Activated CD8-positive, alpha-beta T cell treated with anti-CD3 and anti-CD28 coated beads for 36 hours (primary cell): Measurements from ENCODE around the gene KCTD20. TPM values are rescaled to one million over a fixed set of nuclear protein-coding genes. Genes with fewer than 3 reads are reported as not detected.

Experiments
- ATAC-seq: fragments of 200-7000 bp; cut with Tn5 transposase; one replicate; pipeline ENCODE4 v1.10.0; 2021; ENCODE audit warnings: mild to moderate bottlenecking, moderate library complexity
- CTCF ChIA-PET: fragments of 350-600 bp; sonication (Branson Sonifier 250); formaldehyde crosslinking; loops from one replicate; lab custom pipeline; 2021; ENCODE audit warnings: antibody characterized with exemption; lab: Charles Lee
- POLR2A ChIA-PET: fragments of 350-600 bp; sonication (Branson Sonifier 250); formaldehyde crosslinking; loops from one replicate; lab custom pipeline; 2021; ENCODE audit warnings: antibody characterized with exemption; lab: Charles Lee
- DNase-seq: peaks from one replicate; pipeline ENCODE4 v3.0.0-alpha.2; 2020
- H3K27ac Mint-ChIP-seq: one replicate; pipeline ENCODE4 v1.8.0; 2021; ENCODE audit warnings: mild to moderate bottlenecking, mixed read lengths
- H3K27me3 Mint-ChIP-seq: one replicate; pipeline ENCODE4 v1.8.0; 2021; ENCODE audit warnings: mixed read lengths
- H3K36me3 Mint-ChIP-seq: one replicate; pipeline ENCODE4 v1.8.0; 2021; ENCODE audit warnings: low read depth, mixed read lengths
- H3K4me1 Mint-ChIP-seq: one replicate; pipeline ENCODE4 v1.8.0; 2021; ENCODE audit warnings: low read depth, mixed read lengths
- H3K4me3 Mint-ChIP-seq: one replicate; pipeline ENCODE4 v1.8.0; 2021; ENCODE audit warnings: mild to moderate bottlenecking, moderate library complexity, mixed read lengths
- H3K9me3 Mint-ChIP-seq: one replicate; pipeline ENCODE4 v1.8.0; 2021; ENCODE audit warnings: mixed read lengths
- CTCF ChIP-seq: fragments of 200-600 bp; IDR thresholded peaks from one replicate; pipeline ENCODE4 v1.8.0; 2022; ENCODE audit warnings: antibody characterized with exemption, mild to moderate bottlenecking
- intact Hi-C: fragments of 100-400 bp; cut with micrococcal nuclease; formaldehyde crosslinking; loops from one replicate; pipeline ENCODE4 v1.10.0; 2022
- total RNA-seq, 2 experiments: library from RNA; stranded (reverse); gene quantifications; one replicate each; pipeline ENCODE4 v1.2.3, GENCODE V29; 2021

KCTD20 gene
- total RNA-seq, 2 experiments from 2014 or later, result 42.7 to 45.1 TPM

GRCh38 chr6:36539814-36540568 is 97.2 kb downstream of the KCTD20 start:
- ChIA-PET CTCF (interaction anchor here (0.9 kb wide), 1 partner anchor 8 kb away, joined by 3 read pairs; no protein-coding TSS in a partner anchor), POLR2A (interaction anchor here (0.8 to 1.7 kb wide), 2 partner anchors 58 to 63 kb away, joined by 3 to 4 read pairs; no protein-coding TSS in a partner anchor)
- Mint-ChIP-seq H3K4me3 (peak overlapping the region; percentile 1), H3K4me1 (peaks cover 58% of the 10 kb centered on the region), H3K27ac (peak overlapping the region; percentile 88), H3K36me3 (peaks cover 59% of the 10 kb centered on the region), H3K9me3 (peaks cover 2% of the 10 kb centered on the region), H3K27me3 (no peaks in the 10 kb centered on the region)
- ATAC-seq (peak; percentile 85), DNase-seq (peak; percentile 27)
- intact Hi-C loops, result loop anchor here (10.0 kb wide), 1 partner anchor 95 kb away; the partner anchor contains the start of genes KCTD20 and PXT1
- no peak for TF ChIP-seq CTCF

Other genes with a start within 250 kb of the KCTD20 start
- gene BRPF3, start 246.3 kb upstream of the KCTD20 start, total RNA-seq, result 10 to 100 TPM; 15.1 to 20.9 TPM
- not detected for gene PNPLA1, start 172.9 kb upstream of the KCTD20 start, total RNA-seq
- gene BNIP5, start 106.1 kb upstream of the KCTD20 start, total RNA-seq, result not detected
- gene ETV7, start 55.3 kb upstream of the KCTD20 start, total RNA-seq, result under 1 TPM; 0.51 to 0.86 TPM
- gene PXT1, start 146 bp upstream of the KCTD20 start, total RNA-seq, result under 1 TPM; 0.22 to 0.36 TPM
- 10 to 100 TPM; 22.9 to 23.4 TPM for gene STK38, start 104.5 kb downstream of the KCTD20 start, total RNA-seq
- gene SRSF3, start 151.4 kb downstream of the KCTD20 start, total RNA-seq, result 100 to 1,000 TPM; 402 to 404 TPM
- gene CDKN1A, start 235.7 kb downstream of the KCTD20 start, total RNA-seq, result 10 to 100 TPM; 42.3 to 47.4 TPM